Esophagus muscularis mucosa (tissue), 4 donors: ENCODE data around the gene NAP1L5. TPM values are rescaled to one million over a fixed set of nuclear protein-coding genes. Genes with fewer than 3 reads are reported as not detected.

ENCODE experiments used
- DNase-seq: peaks from one replicate; pipeline ENCODE4 v3.0.0-alpha.2; 2017; ENCODE audit errors: extremely low spot score
- H3K27ac ChIP-seq, 4 donors: fragments of 200-600 bp; sonication (generic); replicated peaks in 1 of 4; 1 replicate in 3 of 4; 2 replicates in 1 of 4; pipeline ENCODE4 v1.5.1; 2016 to 2019; ENCODE audit warnings: mild to moderate bottlenecking in 1 of 4
- H3K27me3 ChIP-seq, 4 donors: fragments of 200-600 bp; sonication (generic); one replicate each; pipeline versions ENCODE4 v1.5.1 to v1.6.0; 2016 to 2019
- H3K36me3 ChIP-seq, 4 donors: fragments of 200-600 bp; sonication (generic); one replicate each; pipeline ENCODE4 v1.5.1; 2016 to 2019
- H3K4me1 ChIP-seq, 4 donors: fragments of 200-600 bp; sonication (generic); one replicate each; pipeline ENCODE4 v1.5.1; 2016 to 2019
- H3K4me3 ChIP-seq, 4 donors: fragments of 200-600 bp; sonication (generic); 1 replicate in 2 of 4; 2 replicates in 2 of 4; pipeline ENCODE4 v1.5.1; 2016 to 2019; ENCODE audit warnings: mild to moderate bottlenecking in 4 of 4, moderate library complexity in 1 of 4
- H3K9me3 ChIP-seq, 4 donors: fragments of 200-600 bp; sonication (generic); 1 replicate in 3 of 4; 2 replicates in 1 of 4; pipeline ENCODE4 v1.5.1; 2016 to 2019
- EP300 ChIP-seq: sonication (generic); formaldehyde crosslinking; IDR thresholded peaks from one replicate; pipeline ENCODE4 v1.6.1; 2017; ENCODE audit warnings: antibody characterized with exemption
- POLR2A ChIP-seq: fragments of 450-650 bp; IDR thresholded peaks from one replicate; pipeline ENCODE4 v1.6.1; 2017; ENCODE audit warnings: antibody characterized with exemption, moderate library complexity, mild to moderate bottlenecking, low read depth
- POLR2AphosphoS5 ChIP-seq, 2 donors: sonication (generic); formaldehyde crosslinking; IDR thresholded peaks; one replicate each; pipeline ENCODE4 v1.6.1; 2017; ENCODE audit warnings: antibody characterized with exemption in 2 of 2
- WGBS: methylation state at CpG from one replicate; pipeline ENCODE4 v1.1.5; 2018; 5-methylcytosine and 5-hydroxymethylcytosine counted together
- intact Hi-C: fragments of 100-400 bp; cut with DNase I; formaldehyde crosslinking; loops from one replicate; pipeline ENCODE4 v1.15.1; 2023
- total RNA-seq, 4 donors: library from RNA; depleted of rRNA; stranded (reverse); fragments of >200 nt; gene quantifications; one replicate each; pipeline versions ENCODE4 v1.1.0 to v1.2.1, GENCODE V29; 2016
- TF ChIP-seq, protein P1 (sequence below), 3 experiments: fragments of 200-600 bp in 2 of 3; fragments of 450-650 bp in 1 of 3; sonication (generic) in 2 of 3; IDR thresholded peaks; one replicate each; pipeline ENCODE4 v1.5.1; 2017 to 2019; ENCODE audit warnings: antibody characterized with exemption in 3 of 3, mild to moderate bottlenecking in 2 of 3, moderate library complexity in 1 of 3

The NAP1L5 gene
- total RNA-seq, 4 donors from 2014 or later: 5.7 to 10.1 (median 7.8) TPM

GRCh38 chr4:88737307-88737941 is 39.8 kb upstream of the NAP1L5 start:
- Histone ChIP-seq H3K4me1 (peaks cover 0 to 64% (median 52%) of the 10 kb centered on the region in 4 donors), H3K9me3 (no peaks in the 10 kb centered on the region), H3K27me3 (no peaks in the 10 kb centered on the region), H3K4me3 (peak overlapping the region in 2 of 4 donors; percentile 6 to 16), H3K27ac (peak overlapping the region; percentile 45 to 73 (median 66)), H3K36me3 (peaks cover 0 to 17% (median 8%) of the 10 kb centered on the region in 4 donors)
- WGBS: 27% methylated on average over 14 of the region's 14 CpGs
- no peak for DNase-seq
- intact Hi-C loops: no loop called here
- TF ChIP-seq POLR2AphosphoS5 (IDR thresholded peaks at IDR 0.05) (peak in 1 of 2 donors; percentile 40), POLR2A (no peak), EP300 (no peak)
- TF ChIP-seq, protein P1, sequence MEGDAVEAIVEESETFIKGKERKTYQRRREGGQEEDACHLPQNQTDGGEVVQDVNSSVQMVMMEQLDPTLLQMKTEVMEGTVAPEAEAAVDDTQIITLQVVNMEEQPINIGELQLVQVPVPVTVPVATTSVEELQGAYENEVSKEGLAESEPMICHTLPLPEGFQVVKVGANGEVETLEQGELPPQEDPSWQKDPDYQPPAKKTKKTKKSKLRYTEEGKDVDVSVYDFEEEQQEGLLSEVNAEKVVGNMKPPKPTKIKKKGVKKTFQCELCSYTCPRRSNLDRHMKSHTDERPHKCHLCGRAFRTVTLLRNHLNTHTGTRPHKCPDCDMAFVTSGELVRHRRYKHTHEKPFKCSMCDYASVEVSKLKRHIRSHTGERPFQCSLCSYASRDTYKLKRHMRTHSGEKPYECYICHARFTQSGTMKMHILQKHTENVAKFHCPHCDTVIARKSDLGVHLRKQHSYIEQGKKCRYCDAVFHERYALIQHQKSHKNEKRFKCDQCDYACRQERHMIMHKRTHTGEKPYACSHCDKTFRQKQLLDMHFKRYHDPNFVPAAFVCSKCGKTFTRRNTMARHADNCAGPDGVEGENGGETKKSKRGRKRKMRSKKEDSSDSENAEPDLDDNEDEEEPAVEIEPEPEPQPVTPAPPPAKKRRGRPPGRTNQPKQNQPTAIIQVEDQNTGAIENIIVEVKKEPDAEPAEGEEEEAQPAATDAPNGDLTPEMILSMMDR (IDR thresholded peaks at IDR 0.05): no peak

GRCh38 chr4:88736264-88736663 is 38.6 kb upstream of the NAP1L5 start:
- Histone ChIP-seq H3K4me1 (peaks cover 0 to 64% (median 52%) of the 10 kb centered on the region in 4 donors), H3K36me3 (peaks cover 2 to 24% (median 10%) of the 10 kb centered on the region in 4 donors), H3K4me3 (no peak overlapping the region), H3K27me3 (no peaks in the 10 kb centered on the region), H3K27ac (peak overlapping the region; percentile 45 to 73 (median 66)), H3K9me3 (no peaks in the 10 kb centered on the region)
- DNase-seq: no peak
- TF ChIP-seq POLR2A (no peak), EP300 (no peak), POLR2AphosphoS5 (IDR thresholded peaks at IDR 0.05) (no peak)
- TF ChIP-seq, protein P1 (IDR thresholded peaks at IDR 0.05): no peak
- 83% methylated on average over 3 of the region's 3 CpGs for WGBS
- intact Hi-C loops: no loop called here

DNA sequence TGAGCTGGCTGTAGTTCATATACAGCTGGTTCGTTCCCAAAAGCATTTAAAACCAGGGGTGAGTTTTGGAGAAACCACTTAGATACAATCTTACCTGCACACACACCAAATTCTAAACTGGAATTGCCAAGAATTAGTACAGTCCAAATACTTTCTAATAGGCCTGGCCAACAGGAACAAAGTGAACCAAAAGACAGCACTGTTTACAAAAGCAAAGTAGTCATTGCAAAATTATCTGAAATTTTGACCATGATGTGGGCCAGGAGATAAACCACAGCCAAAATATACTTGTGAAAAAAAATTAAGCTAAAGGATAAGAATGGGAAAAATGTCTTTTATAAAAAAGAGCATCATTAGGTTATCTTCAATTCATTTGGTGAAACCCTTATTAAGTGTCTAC is 37.9 kb upstream of the NAP1L5 start:
- peaks cover 9 to 31% (median 17%) of the 10 kb centered on the region in 4 donors for H3K36me3 ChIP-seq
- TF ChIP-seq POLR2AphosphoS5 (IDR thresholded peaks at IDR 0.05) (peak in 1 of 2 donors; percentile 52), EP300 (no peak)
- H3K27ac ChIP-seq: peak overlapping the region; percentile 45 to 73 (median 66)
- H3K9me3 ChIP-seq: no peaks in the 10 kb centered on the region
- WGBS: 60% methylated on average over 1 of the region's 1 CpG
- H3K4me3 ChIP-seq: no peak overlapping the region
- intact Hi-C loops: no loop called here
- H3K27me3 ChIP-seq: no peaks in the 10 kb centered on the region
- peaks cover 0 to 64% (median 50%) of the 10 kb centered on the region in 4 donors for H3K4me1 ChIP-seq
- DNase-seq: no peak

DNA sequence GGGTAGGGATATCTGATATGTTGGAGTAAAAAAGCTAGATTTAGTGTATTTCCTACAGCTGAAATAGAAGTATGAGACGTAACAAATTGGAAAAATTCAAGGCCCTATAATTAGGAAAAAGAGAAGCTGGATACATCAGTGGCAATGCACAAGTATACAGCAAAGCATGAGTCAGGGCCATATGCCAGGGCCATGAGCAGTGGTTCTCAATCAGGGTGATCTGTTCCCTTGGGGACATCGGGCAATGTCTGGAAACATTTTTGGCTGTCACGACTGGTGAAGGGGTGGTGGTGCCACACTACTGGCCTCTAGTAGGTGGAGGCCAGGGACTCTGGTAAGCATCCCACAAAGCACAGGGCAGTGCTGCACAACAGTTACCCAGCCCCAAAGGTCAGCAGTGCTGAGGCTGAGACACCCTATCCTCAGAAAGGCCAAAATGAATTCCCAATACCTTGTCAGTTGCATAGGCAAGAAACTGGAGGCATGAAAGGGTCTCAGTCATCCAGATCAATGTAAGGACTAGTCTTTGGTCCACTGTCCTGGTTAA is 36.8 kb upstream of the NAP1L5 start:
- TF ChIP-seq POLR2A (no peak), EP300 (no peak), POLR2AphosphoS5 (IDR thresholded peaks at IDR 0.05) (no peak)
- TF ChIP-seq, protein P1 (IDR thresholded peaks at IDR 0.05): no peak
- H3K4me1 ChIP-seq: peaks cover 0 to 57% (median 45%) of the 10 kb centered on the region in 4 donors
- WGBS: 78% methylated on average over 3 of the region's 3 CpGs
- no peak for DNase-seq
- peak overlapping the region; percentile 8 to 66 (median 32) for H3K27ac ChIP-seq
- peaks cover 14 to 42% (median 26%) of the 10 kb centered on the region in 4 donors for H3K36me3 ChIP-seq
- intact Hi-C loops: no loop called here
- H3K9me3 ChIP-seq: no peaks in the 10 kb centered on the region
- H3K27me3 ChIP-seq: no peaks in the 10 kb centered on the region
- no peak overlapping the region for H3K4me3 ChIP-seq

GRCh38 chr4:88732714-88733368 is 35.2 kb upstream of the NAP1L5 start:
- WGBS: 94% methylated on average over 5 of the region's 5 CpGs
- Histone ChIP-seq H3K4me3 (no peak overlapping the region), H3K27me3 (no peaks in the 10 kb centered on the region), H3K27ac (no peak overlapping the region), H3K36me3 (peaks cover 21 to 44% (median 34%) of the 10 kb centered on the region in 4 donors), H3K9me3 (no peaks in the 10 kb centered on the region), H3K4me1 (peaks cover 8 to 53% (median 42%) of the 10 kb centered on the region in 4 donors)
- TF ChIP-seq, protein P1 (IDR thresholded peaks at IDR 0.05): no peak
- TF ChIP-seq POLR2A (no peak), POLR2AphosphoS5 (IDR thresholded peaks at IDR 0.05) (no peak), EP300 (no peak)
- DNase-seq: no peak
- intact Hi-C loops: no loop called here
